ENCODE results near the gene BTBD9. TPM values are rescaled to one million over a fixed set of nuclear protein-coding genes. Genes with fewer than 3 reads are reported as not detected.

BTBD9 gene
- total and polyA plus RNA-seq, 3 donors from 2014 or later: 11.4 to 32.8 (median 29.5) TPM

GRCh38 chr6:38524436-38525145 lies 115.1 kb downstream of the BTBD9 start:
- TF ChIP-seq POLR2A (IDR thresholded peaks at IDR 0.05): no peak
- TF ChIP-seq CTCF (IDR thresholded peaks at IDR 0.05): no peak
- Histone ChIP-seq H3K27ac (no peak overlapping the region), H3K4me3 (no peak overlapping the region), H3K27me3 (no peaks in the 10 kb centered on the region), H3K9me3 (no peaks in the 10 kb centered on the region), H3K36me3 (ENCODE audit: low read depth, missing control alignments) (no peaks in the 10 kb centered on the region), H3K4me1 (no peaks in the 10 kb centered on the region)
- intact Hi-C loops (cut with DNase I; ENCODE audit: low total_unique reads): no loop called here
- 95 to 97% methylated on average over 3 of the region's 3 CpGs for WGBS, 2 donors
- DNase-seq: no peak

GRCh38 chr6:38522322-38522721 lies 117.4 kb downstream of the BTBD9 start:
- no peak for TF ChIP-seq POLR2A (IDR thresholded peaks at IDR 0.05)
- no peak for TF ChIP-seq CTCF (IDR thresholded peaks at IDR 0.05)

GRCh38 chr6:38518511-38519304 lies 121.0 kb downstream of the BTBD9 start:
- no peaks in the 10 kb centered on the region for H3K4me1 ChIP-seq
- H3K9me3 ChIP-seq: no peaks in the 10 kb centered on the region
- DNase-seq: no peak
- H3K27me3 ChIP-seq: no peaks in the 10 kb centered on the region
- no peak overlapping the region for H3K4me3 ChIP-seq
- no peaks in the 10 kb centered on the region for H3K36me3 ChIP-seq (ENCODE audit: low read depth, missing control alignments)
- H3K27ac ChIP-seq: no peak overlapping the region
- intact Hi-C loops (cut with DNase I; ENCODE audit: low total_unique reads): no loop called here
- TF ChIP-seq POLR2A (IDR thresholded peaks at IDR 0.05) (no peak), CTCF (IDR thresholded peaks at IDR 0.05) (no peak)

More at GRCh38 chr6:38522322-38522721, 117.4 kb downstream of the BTBD9 start:
- intact Hi-C loops (cut with DNase I; ENCODE audit: low total_unique reads): no loop called here
- Histone ChIP-seq H3K4me3 (no peak overlapping the region), H3K27me3 (no peaks in the 10 kb centered on the region), H3K36me3 (ENCODE audit: low read depth, missing control alignments) (no peaks in the 10 kb centered on the region), H3K9me3 (no peaks in the 10 kb centered on the region), H3K4me1 (no peaks in the 10 kb centered on the region), H3K27ac (no peak overlapping the region)
- 35 to 44% methylated on average over 2 of the region's 2 CpGs for WGBS, 2 donors
- DNase-seq: peak; percentile 23

- intact Hi-C loops (cut with DNase I; ENCODE audit: low total_unique reads): no loop called here
- H3K4me1 ChIP-seq: no peaks in the 10 kb centered on the region
- H3K4me3 ChIP-seq: no peak overlapping the region
- no peak for TF ChIP-seq CTCF (IDR thresholded peaks at IDR 0.05)
- no peak for TF ChIP-seq POLR2A (IDR thresholded peaks at IDR 0.05)
- no peak overlapping the region for H3K27ac ChIP-seq
- no peaks in the 10 kb centered on the region for H3K27me3 ChIP-seq
- H3K36me3 ChIP-seq (ENCODE audit: low read depth, missing control alignments): no peaks in the 10 kb centered on the region
- no peaks in the 10 kb centered on the region for H3K9me3 ChIP-seq
- DNase-seq: no peak
Measured at GRCh38 chr6:38517005-38517404, 122.7 kb downstream of the BTBD9 start.
